B cell (primary cell): ENCODE data around the gene KNSTRN. TPM values are rescaled to one million over a fixed set of nuclear protein-coding genes. Genes with fewer than 3 reads are reported as not detected.

Experiments
- ATAC-seq: fragments of 200-7000 bp; cut with Tn5 transposase; one replicate; pipeline ENCODE4 v1.10.0; 2021; ENCODE audit warnings: low read depth, mild to moderate bottlenecking, moderate number of reproducible peaks, moderate library complexity
- CTCF ChIA-PET: fragments of 350-600 bp; sonication (Branson Sonifier 250); formaldehyde crosslinking; loops from one replicate; lab custom pipeline; 2021; ENCODE audit warnings: antibody characterized with exemption, inconsistent platforms; lab: Charles Lee
- POLR2A ChIA-PET: fragments of 350-600 bp; sonication (Branson Sonifier 250); formaldehyde crosslinking; loops from one replicate; lab custom pipeline; 2021; ENCODE audit warnings: antibody characterized with exemption; lab: Charles Lee
- DNase-seq: peaks from one replicate; pipeline ENCODE4 v3.0.0; 2013
- H2AFZ ChIP-seq: 2 replicates; pipeline ENCODE4 v1.6.1; 2012; ENCODE audit warnings: mild to moderate bottlenecking, low read depth, low read length; ENCODE audit not compliant: insufficient read depth, poor library complexity, severe bottlenecking
- H3K27ac ChIP-seq, 2 donors: 1 replicate in 1 of 2; 2 replicates in 1 of 2; pipeline ENCODE4 v1.5.1; 2012 to 2013; ENCODE audit warnings: low read length in 2 of 2, mild to moderate bottlenecking in 2 of 2, moderate library complexity in 1 of 2
- H3K27me3 ChIP-seq, 4 experiments: fragments of 200-600 bp in 1 of 4; sonication (generic) in 1 of 4; replicated peaks in 1 of 4; 1 replicate in 2 of 4; 2 replicates in 2 of 4; pipeline versions ENCODE4 v1.6.1 to v1.7.0; 2013 to 2016; ENCODE audit warnings: low read length in 3 of 4, mild to moderate bottlenecking in 2 of 4, mixed read lengths in 1 of 4, moderate library complexity in 1 of 4; ENCODE audit not compliant: insufficient read depth in 4 of 4, control insufficient read depth in 3 of 4; ENCODE audit errors: control extremely low read depth in 1 of 4
- H3K36me3 ChIP-seq, 2 experiments: replicated peaks in 1 of 2; 1 replicate in 1 of 2; 2 replicates in 1 of 2; pipeline versions ENCODE4 v1.6.1 to v1.7.1; 2013; ENCODE audit warnings: low read length in 1 of 2; ENCODE audit not compliant: insufficient read depth in 2 of 2, control insufficient read depth in 1 of 2; ENCODE audit errors: control extremely low read depth in 1 of 2, extremely low read depth in 1 of 2
- H3K4me1 ChIP-seq, 2 donors: fragments of 200-600 bp in 1 of 2; sonication (generic) in 1 of 2; 1 replicate in 1 of 2; 2 replicates in 1 of 2; pipeline versions ENCODE4 v1.5.1 to v1.6.1; 2013 to 2017; ENCODE audit warnings: low read length in 2 of 2; ENCODE audit not compliant: control insufficient read depth in 2 of 2, insufficient read depth in 2 of 2
- H3K4me2 ChIP-seq: replicated peaks from 2 replicates; pipeline ENCODE3; 2012; ENCODE audit warnings: mild to moderate bottlenecking, low read depth, low read length; ENCODE audit not compliant: poor library complexity, severe bottlenecking
- H3K4me3 ChIP-seq, 5 experiments: fragments of 200-600 bp in 1 of 5; sonication (generic) in 1 of 5; 1 replicate in 3 of 5; 2 replicates in 2 of 5; pipeline versions ENCODE4 v1.5.1 to v1.7.0; 2011 to 2016; ENCODE audit warnings: low read length in 4 of 5, mild to moderate bottlenecking in 4 of 5, low read depth in 2 of 5, control low read depth in 1 of 5, moderate library complexity in 1 of 5; ENCODE audit not compliant: insufficient read depth in 1 of 5; ENCODE audit errors: control extremely low read depth in 1 of 5, extremely low read depth in 1 of 5
- H3K79me2 ChIP-seq: fragments of 200-600 bp; sonication (generic); one replicate; pipeline ENCODE4 v1.6.0; 2016; ENCODE audit warnings: low read length; ENCODE audit not compliant: control insufficient read depth, insufficient read depth
- H3K9ac ChIP-seq: fragments of 200-600 bp; sonication (generic); 2 replicates; pipeline ENCODE4 v1.6.1; 2017; ENCODE audit warnings: mild to moderate bottlenecking, low read length, moderate library complexity
- H3K9me3 ChIP-seq, 3 donors: one replicate each; pipeline versions ENCODE4 v1.6.1 to v1.7.1; 2013; ENCODE audit warnings: low read length in 2 of 3; ENCODE audit not compliant: control insufficient read depth in 2 of 3, insufficient read depth in 1 of 3; ENCODE audit errors: control extremely low read depth in 1 of 3
- H4K20me1 ChIP-seq: 2 replicates; pipeline ENCODE4 v1.6.0; 2012; ENCODE audit warnings: mild to moderate bottlenecking, low read length; ENCODE audit not compliant: insufficient read depth, control insufficient read depth, poor library complexity, severe bottlenecking
- H3K27ac Mint-ChIP-seq: one replicate; pipeline ENCODE4 v1.8.0; 2021; ENCODE audit warnings: mixed read lengths
- H3K27me3 Mint-ChIP-seq: one replicate; pipeline ENCODE4 v1.8.0; 2021; ENCODE audit warnings: mixed read lengths
- H3K4me1 Mint-ChIP-seq: one replicate; pipeline ENCODE4 v1.8.0; 2021; ENCODE audit warnings: mixed read lengths
- H3K4me3 Mint-ChIP-seq: one replicate; pipeline ENCODE4 v1.8.0; 2021; ENCODE audit warnings: mixed read lengths
- H3K9me3 Mint-ChIP-seq: one replicate; pipeline ENCODE4 v1.8.0; 2022; ENCODE audit warnings: mixed read lengths; ENCODE audit not compliant: insufficient read depth
- CTCF ChIP-seq: fragments of 200-600 bp; IDR thresholded peaks from one replicate; pipeline ENCODE4 v1.8.0; 2022; ENCODE audit warnings: antibody characterized with exemption, mild to moderate bottlenecking
- EZH2 ChIP-seq: IDR thresholded peaks from 2 replicates; pipeline ENCODE4 v1.6.1; 2012; ENCODE audit warnings: borderline replicate concordance, low read depth, mild to moderate bottlenecking, moderate library complexity, low read length; ENCODE audit not compliant: insufficient read depth, poor library complexity, severe bottlenecking
- WGBS: methylation state at CpG from one replicate; pipeline ENCODE4 v1.1.5; 2013; ENCODE audit warnings: missing lambda C conversion rate; ENCODE audit not compliant: insufficient coverage; 5-methylcytosine and 5-hydroxymethylcytosine counted together
- intact Hi-C: fragments of 100-400 bp; cut with micrococcal nuclease; formaldehyde crosslinking; loops from one replicate; pipeline ENCODE4 v1.10.0; 2022
- polyA plus RNA-seq: library from polyadenylated mRNA; depleted of rRNA; stranded (reverse); fragments of >200 nt; gene quantifications from 2 replicates; pipeline ENCODE4 v1.2.3, GENCODE V29; 2012
- total RNA-seq, 2 donors: library from RNA; stranded (reverse); fragments of 120-200 nt in 1 of 2; gene quantifications; 1 replicate in 1 of 2; 2 replicates in 1 of 2; pipeline versions ENCODE4 v1.2.3 to v1.2.4, GENCODE V29; 2013 to 2022

KNSTRN gene
- total and polyA plus RNA-seq, 2 donors (not counting 1 experiment from before 2014, with no cell fraction given): 4.0 to 14.0 TPM

GRCh38 chr15:40429068-40429710 lies 46.7 kb downstream of the KNSTRN start:
- Histone ChIP-seq H3K79me2 (no peaks in the 10 kb centered on the region), H3K4me3 (no peak overlapping the region), H2AFZ (no peak overlapping the region), H3K27me3 (no peaks in the 10 kb centered on the region), H3K4me2 (no peak overlapping the region), H3K9ac (no peak overlapping the region), H3K4me1 (no peaks in the 10 kb centered on the region), H3K9me3 (no peaks in the 10 kb centered on the region), H3K27ac (no peak overlapping the region), H4K20me1 (no peaks in the 10 kb centered on the region), H3K36me3 (peaks cover 0 to 2% of the 10 kb centered on the region in 2 experiments)
- Mint-ChIP-seq H3K4me3 (no peak overlapping the region), H3K4me1 (no peaks in the 10 kb centered on the region), H3K27me3 (no peaks in the 10 kb centered on the region), H3K9me3 (no peaks in the 10 kb centered on the region), H3K27ac (no peak overlapping the region)
- WGBS: 94% methylated on average over 8 of the region's 10 CpGs
- CTCF ChIA-PET: interaction anchor here (2.1 kb wide), 1 partner anchor 85 kb away, joined by 7 read pairs; no protein-coding TSS in a partner anchor
- intact Hi-C loops: loop anchor here (10.0 kb wide), 1 partner anchor 644 kb away; the partner anchor contains the start of gene FSIP1
- POLR2A ChIA-PET: no interaction called here
- DNase-seq (no peak), ATAC-seq (no peak)
- no peak for TF ChIP-seq EZH2
- no peak for TF ChIP-seq CTCF

DNA sequence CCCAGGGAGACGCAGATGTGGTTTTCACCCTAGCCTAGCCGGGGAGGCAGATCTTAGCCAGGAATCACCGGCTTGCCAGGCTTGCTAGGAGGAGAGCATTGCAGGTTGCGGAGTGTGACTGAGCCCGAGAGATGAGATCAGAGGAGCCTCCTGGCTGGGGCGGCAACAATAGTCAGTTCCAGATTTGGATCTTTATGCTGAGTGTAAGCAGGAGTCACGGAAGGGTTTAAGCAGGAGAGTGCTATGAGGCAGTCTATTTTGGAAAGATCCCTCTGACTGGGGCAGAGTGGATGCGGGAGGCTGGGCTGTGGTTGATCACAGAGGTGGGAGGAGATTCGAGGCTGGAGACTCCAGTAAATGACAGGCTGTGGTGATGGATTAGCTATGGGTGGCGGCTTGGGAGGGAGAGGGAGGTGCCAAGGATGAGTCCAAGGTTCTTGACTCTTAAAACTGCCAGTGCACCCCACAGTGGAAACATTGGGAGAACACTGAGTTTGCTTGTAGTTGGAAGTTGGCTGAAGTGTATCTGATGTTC lies 47.8 kb downstream of the KNSTRN start:
- no peak overlapping the region for H3K4me2 ChIP-seq
- no peaks in the 10 kb centered on the region for H3K4me1 ChIP-seq
- intact Hi-C loops: no loop called here
- H3K27ac Mint-ChIP-seq: no peak overlapping the region
- H3K36me3 ChIP-seq: peaks cover 0 to 2% of the 10 kb centered on the region in 2 experiments
- H4K20me1 ChIP-seq: no peaks in the 10 kb centered on the region
- H3K27ac ChIP-seq: no peak overlapping the region
- H3K9ac ChIP-seq: no peak overlapping the region
- peaks cover under 1% of the 10 kb centered on the region for H3K27me3 Mint-ChIP-seq
- H2AFZ ChIP-seq: no peak overlapping the region
- H3K27me3 ChIP-seq: peaks cover 0 to 5% (median under 1%) of the 10 kb centered on the region in 4 experiments
- ATAC-seq (no peak), DNase-seq (no peak)
- peaks cover 1% of the 10 kb centered on the region for H3K4me1 Mint-ChIP-seq
- no peak overlapping the region for H3K4me3 ChIP-seq
- TF ChIP-seq CTCF (no peak), EZH2 (no peak)
- no peaks in the 10 kb centered on the region for H3K79me2 ChIP-seq
- POLR2A ChIA-PET: interaction anchor here (0.6 kb wide), 1 partner anchor 10 kb away, joined by 5 read pairs; no protein-coding TSS in a partner anchor
- H3K9me3 ChIP-seq: no peaks in the 10 kb centered on the region
- no peak overlapping the region for H3K4me3 Mint-ChIP-seq
- CTCF ChIA-PET: interaction anchor here (0.7 to 2.1 kb wide), 3 partner anchors 8 to 557 kb away, joined by 3 to 7 read pairs (median 3); no protein-coding TSS in a partner anchor
- 90% methylated on average over 10 of the region's 10 CpGs for WGBS
- no peaks in the 10 kb centered on the region for H3K9me3 Mint-ChIP-seq
